RWPE2 (cell line): Measurements from ENCODE around the gene AKR1B1.
"Not testable (repeated sequence)": the region's sequence is repeated elsewhere in the genome, so short reads cannot be mapped to it uniquely, and the experiment has no call there.

Experiments used
- ATAC-seq: fragments of 200-7000 bp; cut with Tn5 transposase; 3 replicates; pipeline ENCODE4 v1.9.1; 2021; ENCODE audit warnings: low read depth
- DNase-seq: peaks from one replicate; pipeline ENCODE4 v3.0.0-alpha.2; 2020; ENCODE audit warnings: low spot score
- H3K27ac ChIP-seq: fragments of 450-650 bp; 2 replicates; pipeline ENCODE4 v1.5.1; 2017; ENCODE audit warnings: mild to moderate bottlenecking; ENCODE audit not compliant: poor library complexity, severe bottlenecking
- H3K27me3 ChIP-seq: fragments of 250-450 bp; sonication (Bioruptor Pico); 2 replicates; pipeline ENCODE4 v1.5.1; 2021; ENCODE audit warnings: mild to moderate bottlenecking, moderate library complexity; ENCODE audit not compliant: insufficient read depth, poor library complexity, severe bottlenecking
- H3K36me3 ChIP-seq: fragments of 250-450 bp; sonication (Bioruptor Pico); 2 replicates; pipeline ENCODE4 v1.5.1; 2020; ENCODE audit warnings: low read depth, mild to moderate bottlenecking, moderate library complexity
- H3K4me1 ChIP-seq: fragments of 250-450 bp; sonication (Bioruptor Pico); 2 replicates; pipeline ENCODE4 v1.5.1; 2021; ENCODE audit warnings: mild to moderate bottlenecking, moderate library complexity; ENCODE audit not compliant: insufficient read depth, poor library complexity, severe bottlenecking
- H3K4me3 ChIP-seq: fragments of 250-450 bp; sonication (Bioruptor Pico); 2 replicates; pipeline ENCODE4 v1.5.1; 2021; ENCODE audit warnings: mild to moderate bottlenecking, moderate library complexity; ENCODE audit not compliant: severe bottlenecking
- H3K9me3 ChIP-seq: fragments of 250-450 bp; sonication (Bioruptor Pico); 2 replicates; pipeline ENCODE4 v1.5.1; 2021; ENCODE audit warnings: mild to moderate bottlenecking, moderate library complexity; ENCODE audit not compliant: severe bottlenecking
- CTCF ChIP-seq: fragments of 450-650 bp; IDR thresholded peaks from one replicate; pipeline ENCODE4 v1.5.1; 2017; ENCODE audit warnings: mild to moderate bottlenecking, moderate library complexity; ENCODE audit not compliant: poor library complexity, severe bottlenecking

The AKR1B1 gene

GRCh38 chr7:134500982-134501381 is 42.1 kb upstream of the AKR1B1 start:
- DNase-seq (no peak), ATAC-seq (no peak)
- Histone ChIP-seq H3K4me1 (peaks cover 5% of the 10 kb centered on the region), H3K27ac (no peak overlapping the region), H3K27me3 (no peaks in the 10 kb centered on the region), H3K4me3 (no peak overlapping the region), H3K36me3 (no peaks in the 10 kb centered on the region), H3K9me3 (no peaks in the 10 kb centered on the region)
- no peak for TF ChIP-seq CTCF

- Histone ChIP-seq H3K9me3 (no peaks in the 10 kb centered on the region), H3K4me1 (no peaks in the 10 kb centered on the region), H3K27me3 (no peaks in the 10 kb centered on the region), H3K27ac (no peak overlapping the region), H3K36me3 (no peaks in the 10 kb centered on the region), H3K4me3 (no peak overlapping the region)
- ATAC-seq (no peak), DNase-seq (no peak)
- TF ChIP-seq CTCF: no peak
Observed at GRCh38 chr7:134500406-134500805, 41.5 kb upstream of the AKR1B1 start.

- H3K27me3 ChIP-seq: no peaks in the 10 kb centered on the region
- TF ChIP-seq CTCF: no peak
- no peak overlapping the region for H3K27ac ChIP-seq
- no peak overlapping the region for H3K4me3 ChIP-seq
- DNase-seq (no peak), ATAC-seq (no peak)
- H3K36me3 ChIP-seq: no peaks in the 10 kb centered on the region
- H3K4me1 ChIP-seq: no peaks in the 10 kb centered on the region
- no peaks in the 10 kb centered on the region for H3K9me3 ChIP-seq
Observed at GRCh38 chr7:134495546-134495945, 36.6 kb upstream of the AKR1B1 start.

- H3K9me3 ChIP-seq: no peaks in the 10 kb centered on the region
- no peaks in the 10 kb centered on the region for H3K36me3 ChIP-seq
- DNase-seq: no peak
- H3K4me3 ChIP-seq: no peak overlapping the region
- no peak for TF ChIP-seq CTCF
- no peak overlapping the region for H3K27ac ChIP-seq
- no peak for ATAC-seq
- no peaks in the 10 kb centered on the region for H3K4me1 ChIP-seq
- H3K27me3 ChIP-seq: no peaks in the 10 kb centered on the region
Observed at GRCh38 chr7:134493091-134493490, 34.2 kb upstream of the AKR1B1 start.

- not testable (repeated sequence) for H3K9me3 ChIP-seq, H3K36me3 ChIP-seq
Observed at GRCh38 chr7:134487721-134488120, 28.8 kb upstream of the AKR1B1 start.

More at GRCh38 chr7:134487721-134488120, 28.8 kb upstream of the AKR1B1 start:
- not testable (repeated sequence) for DNase-seq, H3K27me3 ChIP-seq, H3K4me3 ChIP-seq, H3K27ac ChIP-seq, ATAC-seq, H3K4me1 ChIP-seq
